ENCODE data around the gene USP37.

DNA sequence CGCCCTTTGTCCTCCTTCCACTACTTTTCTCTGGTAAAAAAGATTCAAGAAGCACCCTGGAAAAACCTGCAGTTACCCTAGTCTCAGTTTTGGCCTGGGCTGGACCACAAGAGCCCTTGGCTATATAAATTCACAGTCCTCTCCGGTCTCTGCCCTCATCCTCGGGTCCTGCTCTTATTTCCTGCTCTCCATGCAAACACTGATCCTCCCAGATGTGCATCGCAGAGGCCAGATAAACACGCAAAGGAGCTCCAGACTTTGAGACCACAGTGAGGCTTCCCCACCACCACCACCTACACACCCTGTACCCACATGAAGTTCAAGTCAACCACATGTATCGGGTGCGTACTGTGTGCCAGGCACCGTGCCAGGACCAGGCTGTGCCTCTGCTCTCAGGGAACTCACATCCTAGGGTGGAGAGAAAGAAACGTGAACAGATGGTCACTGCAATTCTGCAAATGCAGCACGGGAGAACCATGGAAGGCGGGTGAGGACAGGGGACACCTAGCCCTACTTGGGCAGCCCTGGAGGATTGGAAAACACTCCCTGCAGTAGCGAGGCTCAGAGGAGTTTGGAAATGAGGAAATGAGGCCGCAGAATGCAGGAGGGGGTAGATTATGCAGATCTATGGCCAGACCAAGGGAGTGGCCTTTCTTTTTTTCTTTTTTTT, 161.1 kb downstream of the USP37 start:
- TF ChIP-seq, protein P1, sequence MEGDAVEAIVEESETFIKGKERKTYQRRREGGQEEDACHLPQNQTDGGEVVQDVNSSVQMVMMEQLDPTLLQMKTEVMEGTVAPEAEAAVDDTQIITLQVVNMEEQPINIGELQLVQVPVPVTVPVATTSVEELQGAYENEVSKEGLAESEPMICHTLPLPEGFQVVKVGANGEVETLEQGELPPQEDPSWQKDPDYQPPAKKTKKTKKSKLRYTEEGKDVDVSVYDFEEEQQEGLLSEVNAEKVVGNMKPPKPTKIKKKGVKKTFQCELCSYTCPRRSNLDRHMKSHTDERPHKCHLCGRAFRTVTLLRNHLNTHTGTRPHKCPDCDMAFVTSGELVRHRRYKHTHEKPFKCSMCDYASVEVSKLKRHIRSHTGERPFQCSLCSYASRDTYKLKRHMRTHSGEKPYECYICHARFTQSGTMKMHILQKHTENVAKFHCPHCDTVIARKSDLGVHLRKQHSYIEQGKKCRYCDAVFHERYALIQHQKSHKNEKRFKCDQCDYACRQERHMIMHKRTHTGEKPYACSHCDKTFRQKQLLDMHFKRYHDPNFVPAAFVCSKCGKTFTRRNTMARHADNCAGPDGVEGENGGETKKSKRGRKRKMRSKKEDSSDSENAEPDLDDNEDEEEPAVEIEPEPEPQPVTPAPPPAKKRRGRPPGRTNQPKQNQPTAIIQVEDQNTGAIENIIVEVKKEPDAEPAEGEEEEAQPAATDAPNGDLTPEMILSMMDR (IDR thresholded peaks at IDR 0.05), result no peak
- no peak for TF ChIP-seq POLR2A (IDR thresholded peaks at IDR 0.05)
- TF ChIP-seq POLR2AphosphoS5 (IDR thresholded peaks at IDR 0.05; ENCODE audit: insufficient read depth in 1 of 2, low read depth in 1 of 2), result peak in 1 of 2 donors; percentile 6

All from vagina (tissue), 2 donors.